Measurements from ENCODE around the gene SLC17A2. TPM values are rescaled to one million over a fixed set of nuclear protein-coding genes. Genes with fewer than 3 reads are reported as not detected.

Gene SLC17A2
- total and polyA plus RNA-seq, 2 of the 13 experiments (the other 11 are each of a cell fraction or from before 2014, with no cell fraction given) = 11.2 to 32.4 TPM

DNA sequence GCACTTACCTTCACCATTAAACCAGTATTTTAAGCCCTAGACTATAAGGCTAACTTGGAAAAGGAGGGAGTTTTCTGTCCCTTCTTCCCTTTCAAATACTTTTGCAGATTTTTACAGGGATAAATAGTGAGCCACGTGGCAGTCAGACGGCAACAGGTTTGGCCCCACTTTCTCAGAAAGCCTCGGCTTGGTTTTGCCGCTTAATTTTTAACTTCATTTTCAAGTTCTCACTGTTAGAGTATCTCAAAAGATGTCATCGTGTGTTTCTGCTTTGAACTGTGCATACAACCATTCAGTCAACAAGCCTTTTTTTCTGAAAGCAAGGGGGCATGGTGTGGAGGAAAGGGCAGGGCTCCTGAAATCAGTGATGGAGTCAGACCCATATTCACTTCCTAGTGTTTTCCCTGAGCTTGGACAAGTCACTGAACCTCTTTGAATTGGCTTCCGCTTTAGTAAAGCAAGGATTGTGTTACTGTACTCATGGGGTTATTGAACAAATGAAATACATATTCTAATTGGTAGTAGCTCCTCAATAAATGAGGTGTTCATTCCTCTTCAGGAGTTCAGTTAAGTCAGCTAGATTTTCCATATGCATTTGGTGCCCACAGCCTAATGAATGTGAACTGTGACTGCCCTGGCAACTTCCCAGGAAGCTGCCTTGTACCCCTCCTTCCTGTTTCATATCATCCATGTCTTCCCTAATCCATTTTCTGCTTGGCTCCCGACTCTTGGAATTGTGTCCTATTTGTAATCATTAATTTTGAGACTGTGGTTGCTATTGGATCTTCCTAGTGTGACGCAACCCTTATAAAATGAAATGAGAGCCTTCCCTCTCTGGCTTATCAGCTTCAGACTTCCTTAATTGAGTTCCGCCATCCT, at the start of gene SLC17A2 (continued):
- TF ChIP-seq, protein P1, sequence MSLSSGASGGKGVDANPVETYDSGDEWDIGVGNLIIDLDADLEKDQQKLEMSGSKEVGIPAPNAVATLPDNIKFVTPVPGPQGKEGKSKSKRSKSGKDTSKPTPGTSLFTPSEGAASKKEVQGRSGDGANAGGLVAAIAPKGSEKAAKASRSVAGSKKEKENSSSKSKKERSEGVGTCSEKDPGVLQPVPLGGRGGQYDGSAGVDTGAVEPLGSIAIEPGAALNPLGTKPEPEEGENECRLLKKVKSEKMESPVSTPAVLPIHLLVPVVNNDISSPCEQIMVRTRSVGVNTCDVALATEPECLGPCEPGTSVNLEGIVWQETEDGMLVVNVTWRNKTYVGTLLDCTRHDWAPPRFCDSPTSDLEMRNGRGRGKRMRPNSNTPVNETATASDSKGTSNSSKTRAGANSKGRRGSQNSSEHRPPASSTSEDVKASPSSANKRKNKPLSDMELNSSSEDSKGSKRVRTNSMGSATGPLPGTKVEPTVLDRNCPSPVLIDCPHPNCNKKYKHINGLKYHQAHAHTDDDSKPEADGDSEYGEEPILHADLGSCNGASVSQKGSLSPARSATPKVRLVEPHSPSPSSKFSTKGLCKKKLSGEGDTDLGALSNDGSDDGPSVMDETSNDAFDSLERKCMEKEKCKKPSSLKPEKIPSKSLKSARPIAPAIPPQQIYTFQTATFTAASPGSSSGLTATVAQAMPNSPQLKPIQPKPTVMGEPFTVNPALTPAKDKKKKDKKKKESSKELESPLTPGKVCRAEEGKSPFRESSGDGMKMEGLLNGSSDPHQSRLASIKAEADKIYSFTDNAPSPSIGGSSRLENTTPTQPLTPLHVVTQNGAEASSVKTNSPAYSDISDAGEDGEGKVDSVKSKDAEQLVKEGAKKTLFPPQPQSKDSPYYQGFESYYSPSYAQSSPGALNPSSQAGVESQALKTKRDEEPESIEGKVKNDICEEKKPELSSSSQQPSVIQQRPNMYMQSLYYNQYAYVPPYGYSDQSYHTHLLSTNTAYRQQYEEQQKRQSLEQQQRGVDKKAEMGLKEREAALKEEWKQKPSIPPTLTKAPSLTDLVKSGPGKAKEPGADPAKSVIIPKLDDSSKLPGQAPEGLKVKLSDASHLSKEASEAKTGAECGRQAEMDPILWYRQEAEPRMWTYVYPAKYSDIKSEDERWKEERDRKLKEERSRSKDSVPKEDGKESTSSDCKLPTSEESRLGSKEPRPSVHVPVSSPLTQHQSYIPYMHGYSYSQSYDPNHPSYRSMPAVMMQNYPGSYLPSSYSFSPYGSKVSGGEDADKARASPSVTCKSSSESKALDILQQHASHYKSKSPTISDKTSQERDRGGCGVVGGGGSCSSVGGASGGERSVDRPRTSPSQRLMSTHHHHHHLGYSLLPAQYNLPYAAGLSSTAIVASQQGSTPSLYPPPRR (CRISPR knock-in tag; IDR thresholded peaks at IDR 0.05; ENCODE audit: borderline replicate concordance) = peak; percentile 77; the same call in 1 of the 2 replicates
- TF ChIP-seq, protein P2, sequence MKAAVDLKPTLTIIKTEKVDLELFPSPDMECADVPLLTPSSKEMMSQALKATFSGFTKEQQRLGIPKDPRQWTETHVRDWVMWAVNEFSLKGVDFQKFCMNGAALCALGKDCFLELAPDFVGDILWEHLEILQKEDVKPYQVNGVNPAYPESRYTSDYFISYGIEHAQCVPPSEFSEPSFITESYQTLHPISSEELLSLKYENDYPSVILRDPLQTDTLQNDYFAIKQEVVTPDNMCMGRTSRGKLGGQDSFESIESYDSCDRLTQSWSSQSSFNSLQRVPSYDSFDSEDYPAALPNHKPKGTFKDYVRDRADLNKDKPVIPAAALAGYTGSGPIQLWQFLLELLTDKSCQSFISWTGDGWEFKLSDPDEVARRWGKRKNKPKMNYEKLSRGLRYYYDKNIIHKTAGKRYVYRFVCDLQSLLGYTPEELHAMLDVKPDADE (CRISPR knock-in tag; IDR thresholded peaks at IDR 0.05) = no peak
- TF ChIP-seq TARDBP (CRISPR knock-in tag; IDR thresholded peaks at IDR 0.05) (peak; percentile 88), NFKBIZ (CRISPR knock-in tag; IDR thresholded peaks at IDR 0.05) (no peak), MTF2 (CRISPR knock-in tag; IDR thresholded peaks at IDR 0.05; ENCODE audit: borderline replicate concordance) (no peak), NR2F1 (CRISPR knock-in tag; IDR thresholded peaks at IDR 0.05) (no peak), ZNF263 (CRISPR knock-in tag; IDR thresholded peaks at IDR 0.05) (no peak), ISL2 (CRISPR knock-in tag; IDR thresholded peaks at IDR 0.05) (peak; percentile 69), HDAC1 (CRISPR knock-in tag; IDR thresholded peaks at IDR 0.05) (peak; percentile 57), MXI1 (IDR thresholded peaks at IDR 0.05; ENCODE audit: borderline replicate concordance, low read depth, low read length) (peak; percentile 46; the same call in 1 of the 3 replicates), FOXP1 (IDR thresholded peaks at IDR 0.05) (no peak), FOXP1 (CRISPR knock-in tag; IDR thresholded peaks at IDR 0.05) (peak; percentile 85), HHEX (CRISPR knock-in tag; IDR thresholded peaks at IDR 0.05) (no peak), ZNF670 (CRISPR knock-in tag; IDR thresholded peaks at IDR 0.05; ENCODE audit: borderline replicate concordance) (no peak), MED1 (CRISPR knock-in tag; IDR thresholded peaks at IDR 0.05) (peak; percentile 93), ZNF605 (CRISPR knock-in tag; IDR thresholded peaks at IDR 0.05) (no peak)
- TF ChIP-seq, protein P3, sequence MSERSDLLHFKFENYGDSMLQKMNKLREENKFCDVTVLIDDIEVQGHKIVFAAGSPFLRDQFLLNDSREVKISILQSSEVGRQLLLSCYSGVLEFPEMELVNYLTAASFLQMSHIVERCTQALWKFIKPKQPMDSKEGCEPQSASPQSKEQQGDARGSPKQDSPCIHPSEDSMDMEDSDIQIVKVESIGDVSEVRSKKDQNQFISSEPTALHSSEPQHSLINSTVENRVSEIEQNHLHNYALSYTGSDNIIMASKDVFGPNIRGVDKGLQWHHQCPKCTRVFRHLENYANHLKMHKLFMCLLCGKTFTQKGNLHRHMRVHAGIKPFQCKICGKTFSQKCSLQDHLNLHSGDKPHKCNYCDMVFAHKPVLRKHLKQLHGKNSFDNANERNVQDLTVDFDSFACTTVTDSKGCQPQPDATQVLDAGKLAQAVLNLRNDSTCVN (CRISPR knock-in tag; IDR thresholded peaks at IDR 0.05; ENCODE audit: borderline replicate concordance) = no peak
- TF ChIP-seq, protein P4, sequence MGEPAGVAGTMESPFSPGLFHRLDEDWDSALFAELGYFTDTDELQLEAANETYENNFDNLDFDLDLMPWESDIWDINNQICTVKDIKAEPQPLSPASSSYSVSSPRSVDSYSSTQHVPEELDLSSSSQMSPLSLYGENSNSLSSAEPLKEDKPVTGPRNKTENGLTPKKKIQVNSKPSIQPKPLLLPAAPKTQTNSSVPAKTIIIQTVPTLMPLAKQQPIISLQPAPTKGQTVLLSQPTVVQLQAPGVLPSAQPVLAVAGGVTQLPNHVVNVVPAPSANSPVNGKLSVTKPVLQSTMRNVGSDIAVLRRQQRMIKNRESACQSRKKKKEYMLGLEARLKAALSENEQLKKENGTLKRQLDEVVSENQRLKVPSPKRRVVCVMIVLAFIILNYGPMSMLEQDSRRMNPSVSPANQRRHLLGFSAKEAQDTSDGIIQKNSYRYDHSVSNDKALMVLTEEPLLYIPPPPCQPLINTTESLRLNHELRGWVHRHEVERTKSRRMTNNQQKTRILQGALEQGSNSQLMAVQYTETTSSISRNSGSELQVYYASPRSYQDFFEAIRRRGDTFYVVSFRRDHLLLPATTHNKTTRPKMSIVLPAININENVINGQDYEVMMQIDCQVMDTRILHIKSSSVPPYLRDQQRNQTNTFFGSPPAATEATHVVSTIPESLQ (CRISPR knock-in tag; conservative IDR thresholded peaks at IDR 0.05) = no peak
- TF ChIP-seq, protein P5, sequence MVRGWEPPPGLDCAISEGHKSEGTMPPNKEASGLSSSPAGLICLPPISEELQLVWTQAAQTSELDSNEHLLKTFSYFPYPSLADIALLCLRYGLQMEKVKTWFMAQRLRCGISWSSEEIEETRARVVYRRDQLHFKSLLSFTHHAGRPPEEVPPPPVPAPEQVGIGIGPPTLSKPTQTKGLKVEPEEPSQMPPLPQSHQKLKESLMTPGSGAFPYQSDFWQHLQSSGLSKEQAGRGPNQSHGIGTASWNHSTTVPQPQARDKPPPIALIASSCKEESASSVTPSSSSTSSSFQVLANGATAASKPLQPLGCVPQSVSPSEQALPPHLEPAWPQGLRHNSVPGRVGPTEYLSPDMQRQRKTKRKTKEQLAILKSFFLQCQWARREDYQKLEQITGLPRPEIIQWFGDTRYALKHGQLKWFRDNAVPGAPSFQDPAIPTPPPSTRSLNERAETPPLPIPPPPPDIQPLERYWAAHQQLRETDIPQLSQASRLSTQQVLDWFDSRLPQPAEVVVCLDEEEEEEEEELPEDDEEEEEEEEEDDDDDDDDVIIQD (CRISPR knock-in tag; IDR thresholded peaks at IDR 0.05; ENCODE audit: low read depth) = peak; percentile 93
